HepG2 (cell line): ENCODE results near the gene DLG5. TPM values are rescaled to one million over a fixed set of nuclear protein-coding genes. Genes with fewer than 3 reads are reported as not detected.

Experiments used
- BRCA1 ChIP-seq: sonication (generic); formaldehyde crosslinking; IDR thresholded peaks from 2 replicates; pipeline ENCODE4 v1.4.0; 2020; ENCODE audit warnings: missing genetic modification reagents
- CEBPB ChIP-seq: IDR thresholded peaks from 2 replicates; pipeline ENCODE4 v1.6.1; 2011; ENCODE audit warnings: low read depth, low read length, improper control_type of control experiment, borderline replicate concordance
- DPF2 ChIP-seq: sonication (generic); formaldehyde crosslinking; IDR thresholded peaks from 2 replicates; pipeline ENCODE4 v1.4.0; 2020; ENCODE audit warnings: mild to moderate bottlenecking, low read depth, missing genetic modification reagents, borderline replicate concordance
- E2F5 ChIP-seq: sonication (generic); formaldehyde crosslinking; conservative IDR thresholded peaks from 2 replicates; pipeline ENCODE4 v1.4.0; 2020; ENCODE audit warnings: missing genetic modification reagents
- FOXO1 ChIP-seq: sonication (generic); formaldehyde crosslinking; IDR thresholded peaks from 2 replicates; pipeline ENCODE4 v1.4.0; 2020; ENCODE audit warnings: missing genetic modification reagents
- NR0B2 ChIP-seq: sonication (generic); formaldehyde crosslinking; IDR thresholded peaks from 2 replicates; pipeline ENCODE4 v1.4.0; 2020; ENCODE audit warnings: mild to moderate bottlenecking, missing genetic modification reagents
- PAF1 ChIP-seq: IDR thresholded peaks from 2 replicates; pipeline ENCODE4 v1.6.1; 2016; ENCODE audit warnings: missing genetic modification reagents, missing compliant biosample characterization
- PAX8 ChIP-seq: sonication (generic); formaldehyde crosslinking; IDR thresholded peaks from 2 replicates; pipeline ENCODE4 v1.8.0; 2022; ENCODE audit warnings: mild to moderate bottlenecking, missing genetic modification reagents, borderline replicate concordance
- REL ChIP-seq: sonication (generic); formaldehyde crosslinking; conservative IDR thresholded peaks from 2 replicates; pipeline ENCODE4 v1.8.0; 2022; ENCODE audit warnings: mild to moderate bottlenecking, missing genetic modification reagents, moderate library complexity
- RFX1 ChIP-seq: fragments of 450-650 bp; IDR thresholded peaks from 2 replicates; pipeline ENCODE4 v1.6.1; 2017
- SP4 ChIP-seq: sonication (generic); formaldehyde crosslinking; IDR thresholded peaks from 2 replicates; pipeline ENCODE4 v1.8.1; 2023; ENCODE audit warnings: mild to moderate bottlenecking, missing genetic modification reagents
- SP5 ChIP-seq: IDR thresholded peaks from 2 replicates; pipeline ENCODE4 v1.6.1; 2016; ENCODE audit warnings: low read depth, borderline replicate concordance
- TEAD3 ChIP-seq: optimal IDR thresholded peaks from 2 replicates; pipeline ENCODE3; 2016; ENCODE audit warnings: borderline replicate concordance
- ZC3H13 ChIP-seq: sonication (generic); formaldehyde crosslinking; IDR thresholded peaks from 2 replicates; pipeline ENCODE4 v1.8.1; 2023; ENCODE audit warnings: mild to moderate bottlenecking, missing genetic modification reagents, moderate library complexity
- ZFP62 ChIP-seq: sonication (generic); formaldehyde crosslinking; IDR thresholded peaks from 2 replicates; pipeline ENCODE4 v1.4.0; 2020; ENCODE audit warnings: missing genetic modification reagents
- ZNF280B ChIP-seq: sonication (generic); formaldehyde crosslinking; IDR thresholded peaks from 2 replicates; pipeline ENCODE4 v1.5.0; 2020; ENCODE audit warnings: missing genetic modification reagents, mild to moderate bottlenecking, borderline replicate concordance
- ZNF280D ChIP-seq: sonication (generic); formaldehyde crosslinking; IDR thresholded peaks from 2 replicates; pipeline ENCODE4 v1.5.1; 2020; ENCODE audit warnings: mild to moderate bottlenecking, missing genetic modification reagents
- ZNF382 ChIP-seq: sonication (generic); formaldehyde crosslinking; IDR thresholded peaks from 2 replicates; pipeline ENCODE4 v1.5.0; 2020; ENCODE audit warnings: missing genetic modification reagents, mild to moderate bottlenecking, borderline replicate concordance
- ZNF513 ChIP-seq: sonication (generic); formaldehyde crosslinking; conservative IDR thresholded peaks from 2 replicates; pipeline ENCODE4 v1.5.0; 2020; ENCODE audit warnings: missing genetic modification reagents
- ZSCAN29 ChIP-seq: sonication (generic); formaldehyde crosslinking; conservative IDR thresholded peaks from 2 replicates; pipeline ENCODE4 v1.4.0; 2020; ENCODE audit warnings: mild to moderate bottlenecking, missing genetic modification reagents
- polyA plus RNA-seq, 8 experiments: library from polyadenylated mRNA; depleted of rRNA in 3 of 8; stranded (reverse) in 7 of 8; unstranded in 1 of 8; fragments of >200 nt; fragmentation: Illumina TruSeq in 4 of 8; extraction: Trizol in 4 of 8; gene quantifications; 2 replicates each; pipeline versions ENCODE4 v1.2.1 to v1.2.3, GENCODE V29; 2011 to 2016; ENCODE audit warnings: low read depth in 4 of 8, missing spikeins in 1 of 8, mixed read lengths in 1 of 8; ENCODE audit not compliant: insufficient read depth in 1 of 8
- total RNA-seq, 5 experiments: library from RNA; depleted of rRNA; stranded (reverse); fragments of >200 nt; fragmentation: Illumina TruSeq; extraction: Trizol; gene quantifications; 2 replicates each; pipeline ENCODE4 v1.2.3, GENCODE V29; 2016; ENCODE audit warnings: low read depth in 1 of 5
- TF ChIP-seq, protein P1 (sequence below): sonication (generic); formaldehyde crosslinking; IDR thresholded peaks from 2 replicates; pipeline ENCODE4 v1.5.0; 2020; ENCODE audit warnings: mild to moderate bottlenecking, missing genetic modification reagents

The DLG5 gene
- total and polyA plus RNA-seq, 2 of the 13 experiments (the other 11 are each of a cell fraction or from before 2014, with no cell fraction given): 15.5 to 18.2 TPM

- TF ChIP-seq E2F5 (CRISPR knock-in tag) (no peak), ZNF513 (no peak), RFX1 (no peak), REL (CRISPR knock-in tag) (no peak), SP5 (CRISPR knock-in tag) (no peak), ZNF280D (CRISPR knock-in tag) (no peak), PAF1 (no peak), PAX8 (CRISPR knock-in tag) (no peak), ZFP62 (CRISPR knock-in tag) (no peak), ZC3H13 (no peak), NR0B2 (CRISPR knock-in tag) (no peak), ZNF382 (CRISPR knock-in tag) (no peak), TEAD3 (no peak), BRCA1 (CRISPR knock-in tag) (no peak), DPF2 (CRISPR knock-in tag) (no peak), FOXO1 (CRISPR knock-in tag) (no peak), CEBPB (peak; percentile 9; the same call in 1 of the 2 replicates), SP4 (CRISPR knock-in tag) (no peak), ZSCAN29 (CRISPR knock-in tag) (no peak), ZNF280B (no peak)
- TF ChIP-seq, protein P1, sequence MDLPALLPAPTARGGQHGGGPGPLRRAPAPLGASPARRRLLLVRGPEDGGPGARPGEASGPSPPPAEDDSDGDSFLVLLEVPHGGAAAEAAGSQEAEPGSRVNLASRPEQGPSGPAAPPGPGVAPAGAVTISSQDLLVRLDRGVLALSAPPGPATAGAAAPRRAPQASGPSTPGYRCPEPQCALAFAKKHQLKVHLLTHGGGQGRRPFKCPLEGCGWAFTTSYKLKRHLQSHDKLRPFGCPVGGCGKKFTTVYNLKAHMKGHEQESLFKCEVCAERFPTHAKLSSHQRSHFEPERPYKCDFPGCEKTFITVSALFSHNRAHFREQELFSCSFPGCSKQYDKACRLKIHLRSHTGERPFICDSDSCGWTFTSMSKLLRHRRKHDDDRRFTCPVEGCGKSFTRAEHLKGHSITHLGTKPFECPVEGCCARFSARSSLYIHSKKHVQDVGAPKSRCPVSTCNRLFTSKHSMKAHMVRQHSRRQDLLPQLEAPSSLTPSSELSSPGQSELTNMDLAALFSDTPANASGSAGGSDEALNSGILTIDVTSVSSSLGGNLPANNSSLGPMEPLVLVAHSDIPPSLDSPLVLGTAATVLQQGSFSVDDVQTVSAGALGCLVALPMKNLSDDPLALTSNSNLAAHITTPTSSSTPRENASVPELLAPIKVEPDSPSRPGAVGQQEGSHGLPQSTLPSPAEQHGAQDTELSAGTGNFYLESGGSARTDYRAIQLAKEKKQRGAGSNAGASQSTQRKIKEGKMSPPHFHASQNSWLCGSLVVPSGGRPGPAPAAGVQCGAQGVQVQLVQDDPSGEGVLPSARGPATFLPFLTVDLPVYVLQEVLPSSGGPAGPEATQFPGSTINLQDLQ (CRISPR knock-in tag): no peak
Observed at GRCh38 chr10:77919713-77920108, 6.8 kb downstream of the DLG5 start (continued).
